ENCODE results near the gene CARMIL3.

Gene CARMIL3

GRCh38 chr14:24096545-24097181 lies 44.9 kb downstream of the CARMIL3 start:
- TF ChIP-seq REST (IDR thresholded peaks at IDR 0.05; ENCODE audit: insufficient replicate concordance, low read depth) = no peak
- TF ChIP-seq SPI1 (IDR thresholded peaks at IDR 0.05; ENCODE audit: borderline replicate concordance, low read depth) = no peak
- no peak for TF ChIP-seq POLR2AphosphoS5 (IDR thresholded peaks at IDR 0.05; ENCODE audit: low read depth)
- TF ChIP-seq CTCF (IDR thresholded peaks at IDR 0.05; ENCODE audit: insufficient read depth, low read length) = no peak
- no peak for TF ChIP-seq GABPA (IDR thresholded peaks at IDR 0.05; ENCODE audit: low read depth)
- Histone ChIP-seq H3K4me3 (replicated peaks; ENCODE audit: insufficient read depth, low read length) (no peak overlapping the region), H3K27ac (replicated peaks) (no peak overlapping the region), H3K27me3 (ENCODE audit: insufficient read depth, poor library complexity, severe bottlenecking) (no peaks in the 10 kb centered on the region)
- no peak for DNase-seq (ENCODE audit: low read depth in 1 of 2, low spot score in 1 of 2)

DNA sequence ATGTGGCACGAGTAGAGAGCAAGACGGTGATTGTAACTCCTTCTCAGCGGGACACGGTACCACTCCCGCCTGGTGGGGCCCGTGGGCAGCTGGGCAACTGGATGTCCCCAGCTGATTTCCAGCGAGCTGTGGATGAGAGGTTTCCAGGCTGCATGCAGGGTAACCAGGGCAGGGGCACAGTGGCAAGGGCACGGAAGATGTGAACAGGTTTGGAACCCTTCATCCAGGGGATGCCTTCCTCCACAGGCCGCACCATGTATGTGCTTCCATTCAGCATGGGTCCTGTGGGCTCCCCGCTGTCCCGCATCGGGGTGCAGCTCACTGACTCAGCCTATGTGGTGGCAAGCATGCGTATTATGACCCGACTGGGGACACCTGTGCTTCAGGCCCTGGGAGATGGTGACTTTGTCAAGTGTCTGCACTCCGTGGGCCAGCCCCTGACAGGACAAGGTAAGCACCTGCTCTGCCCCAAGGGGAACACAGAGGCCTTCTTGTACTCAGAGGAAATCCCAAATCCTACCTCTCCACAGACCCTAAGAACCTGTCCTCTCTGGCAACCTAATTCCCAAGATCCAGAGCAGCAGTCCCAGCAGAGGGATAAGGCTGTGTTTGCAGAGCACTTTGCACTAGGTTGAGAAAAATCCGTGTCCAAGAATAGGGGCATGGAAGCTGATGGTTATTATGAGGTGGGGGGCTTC lies 46.6 kb downstream of the CARMIL3 start:
- no peak overlapping the region for H3K27ac ChIP-seq (replicated peaks)
- H3K27me3 ChIP-seq (ENCODE audit: insufficient read depth, poor library complexity, severe bottlenecking) = no peaks in the 10 kb centered on the region
- no peak for TF ChIP-seq REST (IDR thresholded peaks at IDR 0.05; ENCODE audit: insufficient replicate concordance, low read depth)
- TF ChIP-seq POLR2AphosphoS5 (IDR thresholded peaks at IDR 0.05; ENCODE audit: low read depth) = no peak
- no peak for TF ChIP-seq SPI1 (IDR thresholded peaks at IDR 0.05; ENCODE audit: borderline replicate concordance, low read depth)
- TF ChIP-seq CTCF (IDR thresholded peaks at IDR 0.05; ENCODE audit: insufficient read depth, low read length) = no peak
- no peak for TF ChIP-seq GABPA (IDR thresholded peaks at IDR 0.05; ENCODE audit: low read depth)
- DNase-seq (ENCODE audit: low read depth in 1 of 2, low spot score in 1 of 2) = no peak
- no peak overlapping the region for H3K4me3 ChIP-seq (replicated peaks; ENCODE audit: insufficient read depth, low read length)

GRCh38 chr14:24098927-24099813 lies 47.4 kb downstream of the CARMIL3 start:
- no peaks in the 10 kb centered on the region for H3K27me3 ChIP-seq (ENCODE audit: insufficient read depth, poor library complexity, severe bottlenecking)
- no peak overlapping the region for H3K4me3 ChIP-seq (replicated peaks; ENCODE audit: insufficient read depth, low read length)
- H3K27ac ChIP-seq (replicated peaks) = no peak overlapping the region
- no peak for DNase-seq (ENCODE audit: low read depth in 1 of 2, low spot score in 1 of 2)
- TF ChIP-seq SPI1 (IDR thresholded peaks at IDR 0.05; ENCODE audit: borderline replicate concordance, low read depth) (no peak), POLR2AphosphoS5 (IDR thresholded peaks at IDR 0.05; ENCODE audit: low read depth) (no peak), GABPA (IDR thresholded peaks at IDR 0.05; ENCODE audit: low read depth) (no peak), CTCF (IDR thresholded peaks at IDR 0.05; ENCODE audit: insufficient read depth, low read length) (no peak), REST (IDR thresholded peaks at IDR 0.05; ENCODE audit: insufficient replicate concordance, low read depth) (no peak)
